Activated effector memory CD4-positive, alpha-beta T cell treated with anti-CD3 and anti-CD28 coated beads, Interleukin-2, amount 50 U/mL, for 16 hours (primary cell): ENCODE data around the gene FBXO10.
"Not testable (repeated sequence)": the region's sequence is repeated elsewhere in the genome, so short reads cannot be mapped to it uniquely, and the experiment has no call there.

ENCODE experiments used
- DNase-seq: peaks from one replicate; pipeline ENCODE4 v3.0.0-alpha.2; 2020

FBXO10 gene

GRCh38 chr9:37543468-37543867 is 32.7 kb downstream of the FBXO10 start:
- no peak for DNase-seq

- DNase-seq = no peak
These were observed 33.3 kb downstream of the FBXO10 start for GRCh38 chr9:37542895-37543294.

- DNase-seq = no peak
These were observed 33.7 kb downstream of the FBXO10 start for GRCh38 chr9:37542488-37542887.

- no peak for DNase-seq
These were observed 34.7 kb downstream of the FBXO10 start for GRCh38 chr9:37541465-37541864.

- DNase-seq = no peak
These were observed 35.5 kb downstream of the FBXO10 start for GRCh38 chr9:37540634-37541033.

GRCh38 chr9:37539634-37540033 is 36.5 kb downstream of the FBXO10 start:
- DNase-seq = no peak

GRCh38 chr9:37538099-37538498 is 38.1 kb downstream of the FBXO10 start:
- DNase-seq = no peak

- DNase-seq = no peak
These were observed 41.3 kb downstream of the FBXO10 start for GRCh38 chr9:37534901-37535300.

GRCh38 chr9:37534412-37534811 is 41.8 kb downstream of the FBXO10 start:
- no peak for DNase-seq

- DNase-seq = peak; percentile 80
These were observed 44.5 kb downstream of the FBXO10 start for GRCh38 chr9:37531699-37532098.

- DNase-seq = peak; percentile 92
These were observed 47.3 kb downstream of the FBXO10 start for GRCh38 chr9:37528652-37529471.

GRCh38 chr9:37523916-37524315 is 52.3 kb downstream of the FBXO10 start:
- DNase-seq = no peak

GRCh38 chr9:37522971-37523370 is 53.2 kb downstream of the FBXO10 start:
- no peak for DNase-seq

- no peak for DNase-seq
These were observed 55.1 kb downstream of the FBXO10 start for GRCh38 chr9:37521111-37521510.

- no peak for DNase-seq
These were observed 55.5 kb downstream of the FBXO10 start for GRCh38 chr9:37520641-37521040.

GRCh38 chr9:37517923-37518322 is 58.3 kb downstream of the FBXO10 start:
- DNase-seq = no peak

GRCh38 chr9:37515620-37516258 is 60.4 kb downstream of the FBXO10 start:
- DNase-seq = no peak

- DNase-seq = no peak
These were observed 61.2 kb downstream of the FBXO10 start for GRCh38 chr9:37514999-37515398.

- not testable (repeated sequence) for DNase-seq
These were observed 61.8 kb downstream of the FBXO10 start for GRCh38 chr9:37514415-37514814.

GRCh38 chr9:37512437-37512836 is 63.7 kb downstream of the FBXO10 start:
- DNase-seq = no peak

- no peak for DNase-seq
These were observed 64.9 kb downstream of the FBXO10 start for GRCh38 chr9:37511016-37512010.

- not testable (repeated sequence) for DNase-seq
These were observed 66.1 kb downstream of the FBXO10 start for GRCh38 chr9:37510053-37510452.

GRCh38 chr9:37509536-37509935 is 66.6 kb downstream of the FBXO10 start:
- DNase-seq = no peak
